Peyer's patch (tissue), 4 donors: ENCODE results near the gene GPAM. TPM values are rescaled to one million over a fixed set of nuclear protein-coding genes. Genes with fewer than 3 reads are reported as not detected.

Experiments used
- DNase-seq, 3 donors: peaks; one replicate each; pipeline ENCODE4 v3.0.0-alpha.2; 2017 to 2019
- H3K27ac ChIP-seq, 4 donors: fragments of 200-600 bp; sonication (generic); one replicate each; pipeline ENCODE4 v1.5.1; 2016 to 2019
- H3K27me3 ChIP-seq, 2 donors: fragments of 200-600 bp; sonication (generic); one replicate each; pipeline ENCODE4 v1.5.1; 2019
- H3K36me3 ChIP-seq, 3 donors: fragments of 200-600 bp; sonication (generic); one replicate each; pipeline ENCODE4 v1.5.1; 2016 to 2019
- H3K4me1 ChIP-seq, 4 donors: fragments of 200-600 bp; sonication (generic); one replicate each; pipeline ENCODE4 v1.5.1; 2016 to 2019
- H3K4me3 ChIP-seq, 4 donors: fragments of 200-600 bp; sonication (generic); 1 replicate in 3 of 4; 2 replicates in 1 of 4; pipeline ENCODE4 v1.5.1; 2016 to 2019; ENCODE audit warnings: mild to moderate bottlenecking in 1 of 4
- H3K9me3 ChIP-seq, 4 donors: fragments of 200-600 bp; sonication (generic); one replicate each; pipeline ENCODE4 v1.5.1; 2016 to 2019; ENCODE audit warnings: mild to moderate bottlenecking in 1 of 4
- POLR2A ChIP-seq, 2 donors: fragments of 450-650 bp; IDR thresholded peaks; one replicate each; pipeline ENCODE4 v1.5.1; 2017; ENCODE audit warnings: antibody characterized with exemption in 2 of 2, mild to moderate bottlenecking in 2 of 2, moderate library complexity in 2 of 2
- total RNA-seq, 4 donors: library from RNA; depleted of rRNA; stranded (reverse); fragments of >200 nt; gene quantifications; one replicate each; pipeline ENCODE4 v1.1.0, GENCODE V29; 2016
- TF ChIP-seq, protein P1 (sequence below), 6 experiments: fragments of 450-650 bp in 4 of 6; fragments of 200-600 bp in 2 of 6; sonication (generic) in 1 of 6; IDR thresholded peaks; one replicate each; pipeline ENCODE4 v1.5.1; 2017 to 2019; ENCODE audit warnings: antibody characterized with exemption in 6 of 6, mild to moderate bottlenecking in 3 of 6, moderate library complexity in 1 of 6

Gene GPAM
- total RNA-seq, 4 donors from 2014 or later: 3.3 to 13.7 (median 6.4) TPM

DNA sequence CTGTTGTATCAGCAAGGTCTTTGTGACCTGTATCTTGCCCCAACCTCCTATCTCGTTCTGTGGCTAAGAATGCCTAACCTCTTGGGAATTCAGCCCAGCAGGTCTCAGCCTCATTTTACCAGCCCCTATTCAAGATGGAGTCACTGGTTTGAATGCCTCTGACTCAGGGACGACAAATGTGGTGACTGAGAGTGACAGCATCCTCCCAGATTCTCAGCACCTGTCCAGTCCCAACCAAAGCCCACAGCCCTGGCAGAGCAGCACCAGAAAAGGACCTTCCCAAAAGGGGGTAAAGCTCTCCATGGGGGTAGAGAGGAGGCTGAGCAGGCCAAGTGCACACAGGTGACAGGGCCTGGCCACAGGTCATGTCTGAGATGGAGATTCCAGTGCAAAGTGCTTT is 35.4 kb upstream of the GPAM start:
- peaks cover 0 to 6% (median 0%) of the 10 kb centered on the region in 4 donors for H3K9me3 ChIP-seq
- no peak for DNase-seq
- no peaks in the 10 kb centered on the region for H3K36me3 ChIP-seq
- H3K4me1 ChIP-seq: no peaks in the 10 kb centered on the region
- TF ChIP-seq, protein P1, sequence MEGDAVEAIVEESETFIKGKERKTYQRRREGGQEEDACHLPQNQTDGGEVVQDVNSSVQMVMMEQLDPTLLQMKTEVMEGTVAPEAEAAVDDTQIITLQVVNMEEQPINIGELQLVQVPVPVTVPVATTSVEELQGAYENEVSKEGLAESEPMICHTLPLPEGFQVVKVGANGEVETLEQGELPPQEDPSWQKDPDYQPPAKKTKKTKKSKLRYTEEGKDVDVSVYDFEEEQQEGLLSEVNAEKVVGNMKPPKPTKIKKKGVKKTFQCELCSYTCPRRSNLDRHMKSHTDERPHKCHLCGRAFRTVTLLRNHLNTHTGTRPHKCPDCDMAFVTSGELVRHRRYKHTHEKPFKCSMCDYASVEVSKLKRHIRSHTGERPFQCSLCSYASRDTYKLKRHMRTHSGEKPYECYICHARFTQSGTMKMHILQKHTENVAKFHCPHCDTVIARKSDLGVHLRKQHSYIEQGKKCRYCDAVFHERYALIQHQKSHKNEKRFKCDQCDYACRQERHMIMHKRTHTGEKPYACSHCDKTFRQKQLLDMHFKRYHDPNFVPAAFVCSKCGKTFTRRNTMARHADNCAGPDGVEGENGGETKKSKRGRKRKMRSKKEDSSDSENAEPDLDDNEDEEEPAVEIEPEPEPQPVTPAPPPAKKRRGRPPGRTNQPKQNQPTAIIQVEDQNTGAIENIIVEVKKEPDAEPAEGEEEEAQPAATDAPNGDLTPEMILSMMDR (IDR thresholded peaks at IDR 0.05): no peak
- TF ChIP-seq POLR2A (IDR thresholded peaks at IDR 0.05): no peak
- H3K27ac ChIP-seq: no peak overlapping the region
- H3K27me3 ChIP-seq: no peaks in the 10 kb centered on the region
- H3K4me3 ChIP-seq: no peak overlapping the region

DNA sequence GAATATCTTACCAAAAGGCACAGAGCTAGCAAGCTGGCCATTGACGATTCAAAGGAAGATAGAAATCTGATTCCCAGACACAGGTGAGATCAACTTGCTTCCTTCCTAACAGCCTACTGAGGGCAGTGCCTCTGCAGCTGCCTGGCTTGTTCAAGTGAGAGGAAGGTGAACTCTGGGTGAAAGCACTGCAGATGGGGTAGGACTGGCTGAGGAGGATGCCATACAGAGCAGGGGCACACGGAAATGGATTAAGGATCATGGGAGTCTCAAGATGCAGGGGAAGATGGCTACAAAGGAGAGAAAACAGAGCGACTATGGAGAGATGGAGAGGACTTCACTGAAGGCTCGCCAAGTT is 34.4 kb upstream of the GPAM start:
- Histone ChIP-seq H3K36me3 (no peaks in the 10 kb centered on the region), H3K4me1 (no peaks in the 10 kb centered on the region), H3K27me3 (no peaks in the 10 kb centered on the region), H3K27ac (no peak overlapping the region), H3K4me3 (no peak overlapping the region), H3K9me3 (peaks cover 0 to 6% (median 0%) of the 10 kb centered on the region in 4 donors)
- TF ChIP-seq, protein P1 (IDR thresholded peaks at IDR 0.05): no peak
- no peak for TF ChIP-seq POLR2A (IDR thresholded peaks at IDR 0.05)
- DNase-seq: no peak

DNA sequence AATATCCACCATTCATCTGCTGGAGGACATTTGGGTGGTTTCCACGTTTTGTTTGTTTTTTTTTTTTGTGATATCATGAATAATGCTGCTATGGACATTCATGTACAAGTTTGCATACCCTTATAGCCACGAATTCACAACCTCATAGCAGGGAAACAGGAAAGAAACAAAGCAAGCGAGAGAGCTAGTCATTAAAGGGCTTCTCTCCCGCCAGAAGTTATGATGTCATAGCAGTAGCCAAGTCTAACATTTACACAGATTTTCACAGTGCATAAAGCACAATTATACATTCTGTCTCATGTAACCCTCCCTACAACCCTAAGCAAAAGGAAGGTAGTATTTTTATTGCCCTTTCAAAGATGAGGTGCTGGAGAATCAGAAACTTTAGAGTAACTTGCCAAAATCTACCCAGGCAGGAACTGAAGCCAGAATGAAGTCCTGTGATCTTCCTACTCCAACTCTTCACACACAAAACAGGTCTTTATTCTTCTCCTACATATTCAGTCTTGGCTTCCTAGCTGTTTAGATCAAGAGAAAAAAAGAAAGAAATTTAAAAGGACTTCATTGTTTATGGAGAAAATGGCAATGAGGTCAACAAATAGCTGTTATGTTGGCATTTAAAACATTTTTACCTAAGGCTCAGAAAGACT is 33.9 kb upstream of the GPAM start:
- no peaks in the 10 kb centered on the region for H3K36me3 ChIP-seq
- no peak overlapping the region for H3K27ac ChIP-seq
- H3K9me3 ChIP-seq: peaks cover 0 to 6% (median 0%) of the 10 kb centered on the region in 4 donors
- no peaks in the 10 kb centered on the region for H3K27me3 ChIP-seq
- H3K4me1 ChIP-seq: no peaks in the 10 kb centered on the region
- H3K4me3 ChIP-seq: no peak overlapping the region
- TF ChIP-seq POLR2A (IDR thresholded peaks at IDR 0.05): no peak
- TF ChIP-seq, protein P1 (IDR thresholded peaks at IDR 0.05): no peak
- DNase-seq: no peak

DNA sequence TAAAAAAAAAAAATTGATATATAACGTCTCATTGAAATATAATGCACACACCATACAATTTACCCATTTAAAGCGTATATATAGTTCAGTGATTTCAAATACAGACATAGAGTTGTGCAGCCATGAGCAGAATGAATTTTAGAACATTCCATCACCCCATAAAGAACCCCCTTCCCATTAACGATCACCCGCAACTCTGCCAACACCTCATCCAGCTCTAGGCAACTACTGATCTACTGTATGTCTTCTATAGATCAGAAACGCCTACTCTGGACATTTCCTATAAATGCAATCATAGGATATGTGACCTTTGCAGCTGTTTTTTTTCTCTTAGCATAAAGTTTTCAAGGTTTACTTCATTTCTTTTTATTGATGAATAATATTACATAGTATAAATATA is 33.4 kb upstream of the GPAM start:
- Histone ChIP-seq H3K36me3 (no peaks in the 10 kb centered on the region), H3K9me3 (peaks cover 0 to 6% (median 0%) of the 10 kb centered on the region in 4 donors), H3K4me1 (no peaks in the 10 kb centered on the region), H3K27me3 (no peaks in the 10 kb centered on the region), H3K4me3 (no peak overlapping the region), H3K27ac (no peak overlapping the region)
- DNase-seq: no peak
- TF ChIP-seq, protein P1 (IDR thresholded peaks at IDR 0.05): no peak
- no peak for TF ChIP-seq POLR2A (IDR thresholded peaks at IDR 0.05)

DNA sequence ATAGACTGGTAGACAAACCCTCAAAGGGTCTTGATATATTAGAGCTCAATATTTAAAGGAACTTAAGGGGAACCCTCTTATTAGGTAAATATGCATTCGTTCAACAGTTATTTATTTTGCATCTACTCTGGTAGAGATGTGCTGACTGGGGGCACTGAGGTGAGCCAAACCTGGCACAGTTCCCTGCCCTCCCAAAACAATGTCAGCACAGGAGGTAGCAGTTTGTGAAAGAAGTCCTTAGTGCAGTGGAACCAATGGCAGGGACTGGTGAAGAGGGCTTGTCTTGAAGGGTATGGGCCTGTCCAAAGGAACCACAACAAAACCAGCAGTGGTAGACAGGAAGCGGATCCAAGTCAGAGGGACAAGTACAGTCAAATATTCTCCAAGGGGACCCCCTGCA is 32.6 kb upstream of the GPAM start:
- Histone ChIP-seq H3K27ac (no peak overlapping the region), H3K9me3 (peaks cover 0 to 6% (median 0%) of the 10 kb centered on the region in 4 donors), H3K4me3 (no peak overlapping the region), H3K4me1 (no peaks in the 10 kb centered on the region), H3K36me3 (no peaks in the 10 kb centered on the region), H3K27me3 (no peaks in the 10 kb centered on the region)
- DNase-seq: no peak
- TF ChIP-seq POLR2A (IDR thresholded peaks at IDR 0.05): no peak
- TF ChIP-seq, protein P1 (IDR thresholded peaks at IDR 0.05): no peak
